Anterior cingulate cortex (tissue), 58 donors: ENCODE data around the gene XRCC5.
"Not testable (repeated sequence)": the region's sequence is repeated elsewhere in the genome, so short reads cannot be mapped to it uniquely, and the experiment has no call there.

Experiments
- DNase-seq, 58 donors: peaks; one replicate each; lab custom pipeline; 2025; lab: John Stamatoyannopoulos, UW

Gene XRCC5

GRCh38 chr2:216114714-216115531, 5.8 kb downstream of the XRCC5 start:
- DNase-seq: peak; percentile 52 to 96 (median 91)

DNA sequence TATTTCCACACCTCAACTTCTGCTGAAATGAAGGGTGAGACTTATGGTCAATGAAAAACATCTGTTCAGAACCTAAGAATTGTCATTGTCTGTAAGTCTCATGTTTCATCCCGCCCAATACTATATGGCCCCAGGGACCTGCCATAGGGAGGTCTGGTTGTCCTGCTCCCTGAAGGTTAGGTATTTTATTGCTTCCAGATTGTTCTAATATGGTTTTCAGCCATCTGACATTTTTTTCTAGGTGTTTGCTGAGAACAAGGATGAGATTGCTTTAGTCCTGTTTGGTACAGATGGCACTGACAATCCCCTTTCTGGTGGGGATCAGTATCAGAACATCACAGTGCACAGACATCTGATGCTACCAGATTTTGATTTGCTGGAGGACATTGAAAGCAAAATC, 7.3 kb downstream of the XRCC5 start:
- no peak for DNase-seq

- no peak for DNase-seq
Observed at GRCh38 chr2:216117561-216118340, 8.6 kb downstream of the XRCC5 start.

DNA sequence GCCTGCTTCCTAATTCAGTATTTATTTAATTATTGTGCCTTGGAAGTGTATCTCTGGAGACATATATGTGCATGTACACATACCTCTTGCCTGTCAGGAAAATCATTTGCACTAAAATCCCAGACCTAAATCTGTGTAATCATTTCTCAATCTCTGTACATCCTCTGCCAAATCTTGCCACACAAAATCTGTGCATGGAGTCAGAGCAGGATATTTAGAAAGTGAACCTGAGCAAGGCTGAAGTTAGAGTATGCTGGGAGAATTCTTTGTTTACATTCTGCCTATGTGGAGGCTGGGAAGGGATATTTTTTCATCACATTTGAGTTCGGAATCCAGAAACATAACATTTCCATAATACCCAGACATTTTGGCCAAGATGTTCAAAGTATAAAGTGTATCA, 9.3 kb downstream of the XRCC5 start:
- no peak for DNase-seq

DNA sequence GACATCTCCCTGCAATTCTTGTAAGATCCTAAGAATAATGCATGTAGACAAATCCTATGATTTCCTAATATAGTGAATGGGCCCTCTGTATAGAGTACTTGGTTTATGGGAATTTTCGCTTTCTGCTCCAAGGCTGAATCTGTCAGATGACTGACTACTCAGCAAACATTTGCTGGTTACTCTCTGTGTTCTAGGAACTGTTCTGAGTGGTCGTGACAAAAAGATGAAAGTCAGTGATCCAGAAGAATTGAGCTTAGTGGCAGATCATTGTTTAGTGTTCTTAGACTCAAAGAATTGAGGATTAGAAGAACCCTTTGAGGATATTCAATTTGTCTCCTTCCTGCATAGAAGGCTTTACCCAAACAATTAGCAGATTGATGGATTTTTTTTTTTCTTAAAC, 10.0 kb downstream of the XRCC5 start:
- DNase-seq: peak in 1 of 58 donors; percentile 4

- no peak for DNase-seq
Observed at GRCh38 chr2:216119986-216120385, 10.8 kb downstream of the XRCC5 start.

DNA sequence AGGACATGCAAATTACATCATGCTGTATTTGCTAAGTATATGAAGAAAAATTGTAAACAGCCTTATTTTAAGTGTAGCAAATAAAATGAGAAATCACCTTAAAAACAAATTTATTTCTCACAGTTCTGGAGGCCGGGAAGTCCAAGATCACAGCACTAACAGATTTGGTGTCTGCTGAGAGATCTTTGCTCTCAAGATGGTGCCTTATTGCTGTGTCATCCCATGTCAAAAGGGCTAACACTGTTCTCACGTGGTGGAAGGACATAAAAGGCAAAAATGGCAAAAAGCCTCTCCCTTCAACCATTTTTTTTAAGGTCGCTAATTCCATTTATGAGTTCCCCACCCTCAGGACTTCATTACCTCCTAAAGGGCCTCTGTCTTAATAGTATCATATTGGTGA, 12.1 kb downstream of the XRCC5 start:
- DNase-seq: no peak

DNA sequence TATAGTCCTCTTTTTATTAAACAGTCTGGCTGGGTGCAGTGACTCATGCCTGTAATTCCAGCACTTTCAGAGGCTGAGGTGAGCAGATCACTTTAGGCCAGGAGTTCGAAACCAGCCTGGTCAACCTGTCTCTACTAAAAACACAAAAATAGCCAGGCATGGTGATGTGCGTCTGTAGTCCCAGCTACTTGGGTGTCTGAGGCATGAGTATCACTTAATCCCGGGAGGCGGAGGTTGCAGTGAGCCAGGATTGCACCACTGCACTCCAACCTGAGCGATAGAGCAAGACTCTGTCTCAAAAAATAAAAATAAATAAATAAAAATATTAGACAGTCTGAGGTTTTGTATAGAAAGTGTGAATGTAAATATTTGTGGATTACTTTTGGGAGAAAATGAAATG, 17.8 kb downstream of the XRCC5 start:
- no peak for DNase-seq

GRCh38 chr2:216130346-216130971, 21.3 kb downstream of the XRCC5 start:
- peak in 7 of 58 donors; percentile 1 to 52 (median 8) for DNase-seq

DNA sequence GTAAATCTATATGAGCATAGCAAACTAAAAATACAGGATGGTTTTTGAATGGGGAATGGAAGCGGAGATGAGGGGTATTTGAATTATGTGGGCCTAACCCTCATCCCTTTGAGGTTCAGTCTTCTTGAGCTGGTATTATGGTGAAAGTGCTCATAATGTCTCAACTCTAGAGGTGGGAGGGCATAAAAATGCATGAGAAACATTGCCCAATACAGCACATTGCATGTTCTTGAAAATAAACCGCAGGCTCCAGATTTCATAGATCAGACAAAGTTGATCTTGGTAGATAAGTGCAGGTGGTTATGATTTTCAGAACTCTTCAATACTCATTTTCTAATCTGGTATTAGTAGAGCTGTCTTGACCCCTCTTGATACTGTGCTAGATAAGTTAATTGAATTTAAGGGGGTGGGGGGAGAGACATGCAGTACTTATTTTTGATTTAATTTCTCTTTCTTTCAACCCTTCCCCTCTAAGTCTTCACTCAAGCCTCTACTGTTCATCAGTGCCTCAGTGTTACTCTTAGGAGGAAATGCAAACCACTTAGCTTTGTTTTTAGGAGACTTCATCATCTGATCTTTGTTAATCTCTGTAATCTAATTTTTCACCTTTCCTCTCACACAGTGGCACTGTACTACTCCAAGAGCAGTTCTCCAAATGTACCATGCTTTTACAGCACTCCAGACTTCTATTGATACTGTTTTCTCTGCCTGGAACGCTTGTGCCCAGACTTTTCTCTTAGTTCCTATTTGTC, 22.2 kb downstream of the XRCC5 start:
- DNase-seq: no peak

DNA sequence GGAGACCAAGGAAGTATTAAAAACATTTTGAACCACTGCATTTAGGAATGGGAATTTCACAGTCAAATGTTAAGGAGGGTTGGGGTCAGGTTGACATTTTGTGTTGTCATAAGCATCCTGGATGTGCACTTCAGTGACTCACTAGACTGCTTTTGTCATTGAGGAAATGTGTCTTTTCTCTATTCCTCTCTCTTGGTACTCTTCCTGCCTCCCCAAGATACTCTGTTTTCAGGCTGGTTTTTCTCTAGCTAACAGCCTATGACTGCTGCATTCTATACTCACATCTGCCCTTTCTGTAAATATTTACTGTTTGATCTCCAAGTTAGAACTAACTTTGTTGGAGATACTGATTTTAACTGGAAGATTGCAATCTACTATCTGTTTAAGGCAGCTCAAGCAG, 23.4 kb downstream of the XRCC5 start:
- no peak for DNase-seq

GRCh38 chr2:216133397-216133796, 24.2 kb downstream of the XRCC5 start:
- no peak for DNase-seq

DNA sequence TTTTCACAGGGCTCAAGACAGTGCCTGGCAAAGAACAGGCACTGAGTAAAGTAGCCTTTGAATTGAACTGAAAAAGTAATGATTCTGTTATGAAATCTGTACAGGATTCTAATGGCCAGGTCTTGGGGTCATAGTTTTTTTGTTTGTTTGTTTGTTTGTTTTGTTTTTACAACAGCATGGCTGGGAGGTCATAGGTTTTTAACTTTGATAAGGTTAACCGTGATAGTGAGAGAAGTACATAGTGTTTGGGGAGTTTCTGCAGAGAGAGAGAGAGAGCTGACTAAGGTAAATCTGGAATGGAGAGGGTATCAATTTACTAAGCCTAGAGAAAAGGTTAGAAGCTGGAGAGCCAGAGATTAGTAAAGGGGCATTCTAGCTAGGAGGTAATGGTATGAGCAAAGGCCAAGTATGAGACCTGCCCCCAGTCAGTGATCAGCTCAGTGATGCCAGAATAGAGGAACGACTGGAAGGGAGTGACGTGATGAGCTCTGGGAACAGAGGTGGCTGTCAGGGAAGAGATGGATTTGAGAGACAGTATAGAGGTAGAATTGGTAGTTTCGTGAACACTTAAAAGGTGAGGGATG, 25.9 kb downstream of the XRCC5 start:
- DNase-seq: no peak

DNA sequence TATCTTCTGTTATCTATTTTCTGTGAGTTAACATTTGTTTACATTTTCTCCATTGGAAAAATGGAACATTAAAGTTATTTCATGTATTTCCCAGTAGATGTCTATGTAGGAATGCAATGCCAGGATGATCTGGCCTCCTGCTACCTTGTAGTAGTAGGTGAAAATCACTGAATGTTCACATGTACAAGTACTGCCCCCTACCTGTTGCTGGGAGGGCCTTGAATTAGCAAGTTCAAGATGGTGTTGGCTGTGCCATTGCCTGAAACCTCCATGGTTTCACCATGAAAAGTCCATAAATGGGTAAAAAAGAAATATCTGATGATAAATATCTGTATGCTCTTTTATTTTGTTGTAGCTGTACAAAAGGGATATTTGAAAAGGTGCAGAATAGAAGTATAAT, 30.7 kb downstream of the XRCC5 start:
- DNase-seq: no peak

- DNase-seq: not testable (repeated sequence)
Observed at GRCh38 chr2:216141516-216141915, 32.4 kb downstream of the XRCC5 start.

DNA sequence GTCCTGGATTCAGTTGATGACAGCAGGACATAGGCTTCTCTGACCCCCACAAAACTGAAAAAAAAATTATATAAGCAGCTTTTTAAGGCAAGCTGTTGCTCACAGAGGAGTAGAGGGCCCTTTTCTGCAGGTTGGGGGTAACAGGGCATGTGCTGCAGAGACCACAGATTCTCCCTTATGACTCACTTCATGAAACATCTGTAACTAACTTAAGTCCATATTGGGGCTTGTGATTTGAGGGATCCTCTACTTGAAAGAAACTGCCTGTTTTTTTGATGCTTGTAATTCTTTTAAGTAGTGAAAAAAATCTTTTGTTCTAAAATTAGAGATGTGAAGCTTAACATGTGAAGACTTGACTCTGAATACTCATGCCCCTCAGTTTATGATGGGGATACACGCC, 33.4 kb downstream of the XRCC5 start:
- no peak for DNase-seq

DNA sequence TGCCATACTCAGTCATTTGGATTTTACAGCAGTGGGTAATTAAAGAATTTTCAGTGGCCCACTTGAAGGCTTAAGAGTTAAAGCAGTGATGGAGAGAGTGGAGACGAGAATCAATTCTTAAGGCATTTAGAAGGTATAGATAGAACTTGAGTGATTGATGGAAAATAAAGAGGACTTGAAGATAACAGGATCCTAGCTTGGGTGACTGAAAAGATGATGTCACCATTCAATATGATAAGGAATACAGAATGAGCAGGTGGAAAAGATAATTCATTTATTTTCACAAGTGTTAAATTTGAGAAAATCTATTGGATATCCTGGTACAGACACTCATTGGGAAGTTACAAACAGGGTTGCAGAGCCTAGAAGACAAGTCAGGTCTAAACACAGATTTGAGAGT, 35.2 kb downstream of the XRCC5 start:
- no peak for DNase-seq

GRCh38 chr2:216144857-216145256, 35.7 kb downstream of the XRCC5 start:
- DNase-seq: no peak

DNA sequence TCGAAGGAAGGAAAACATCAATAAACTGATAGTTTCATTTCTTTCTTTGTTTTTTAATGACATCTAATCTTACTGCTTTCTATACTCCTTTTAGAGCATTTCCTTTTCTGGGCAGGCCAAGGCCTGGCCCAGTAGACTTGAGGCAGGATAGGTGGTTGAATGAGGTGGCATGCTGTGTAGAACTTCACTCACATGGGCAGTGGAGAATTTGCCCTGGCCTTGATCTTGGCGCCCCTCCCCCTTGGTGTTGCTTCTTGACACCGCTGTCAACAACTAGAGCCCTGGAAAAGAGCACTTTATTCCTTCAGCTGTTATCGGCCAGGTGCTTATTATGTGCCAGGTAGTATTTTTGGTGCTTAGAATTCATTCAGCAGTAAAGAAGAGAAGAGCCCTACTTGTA, 37.4 kb downstream of the XRCC5 start:
- no peak for DNase-seq
